Adipocyte (in vitro differentiated cells): Measurements from ENCODE around the gene NUF2.
A peak's percentile ranks its signal among the peaks of the same experiment; 100 is the strongest.
"Not testable (repeated sequence)": the region's sequence is repeated elsewhere in the genome, so short reads cannot be mapped to it uniquely, and the experiment has no call there.

Experiments used
- DNase-seq: peaks from one replicate; pipeline ENCODE4 v3.0.0-alpha.2; 2015; ENCODE audit warnings: low read depth
- H3K27me3 ChIP-seq: replicated peaks from 2 replicates; pipeline ENCODE4 v1.7.0; 2013; ENCODE audit warnings: mild to moderate bottlenecking, low read length, moderate library complexity; ENCODE audit not compliant: control insufficient read depth, insufficient read depth
- H3K36me3 ChIP-seq: 2 replicates; pipeline ENCODE4 v1.7.0; 2013; ENCODE audit warnings: low read length, mild to moderate bottlenecking, moderate library complexity; ENCODE audit not compliant: control insufficient read depth, insufficient read depth, severe bottlenecking
- H3K4me1 ChIP-seq: 2 replicates; pipeline ENCODE4 v1.7.0; 2013; ENCODE audit warnings: mild to moderate bottlenecking, low read length, moderate library complexity; ENCODE audit not compliant: control insufficient read depth, insufficient read depth
- H3K4me3 ChIP-seq: 2 replicates; pipeline ENCODE4 v1.7.0; 2013; ENCODE audit warnings: mild to moderate bottlenecking, low read length, moderate library complexity
- H3K9ac ChIP-seq: 2 replicates; pipeline ENCODE4 v1.7.0; 2013; ENCODE audit warnings: mild to moderate bottlenecking, low read length, moderate library complexity
- H3K9me3 ChIP-seq: 2 replicates; pipeline ENCODE4 v1.7.0; 2013; ENCODE audit warnings: mild to moderate bottlenecking, low read length, moderate library complexity; ENCODE audit not compliant: control insufficient read depth

The NUF2 gene

DNA sequence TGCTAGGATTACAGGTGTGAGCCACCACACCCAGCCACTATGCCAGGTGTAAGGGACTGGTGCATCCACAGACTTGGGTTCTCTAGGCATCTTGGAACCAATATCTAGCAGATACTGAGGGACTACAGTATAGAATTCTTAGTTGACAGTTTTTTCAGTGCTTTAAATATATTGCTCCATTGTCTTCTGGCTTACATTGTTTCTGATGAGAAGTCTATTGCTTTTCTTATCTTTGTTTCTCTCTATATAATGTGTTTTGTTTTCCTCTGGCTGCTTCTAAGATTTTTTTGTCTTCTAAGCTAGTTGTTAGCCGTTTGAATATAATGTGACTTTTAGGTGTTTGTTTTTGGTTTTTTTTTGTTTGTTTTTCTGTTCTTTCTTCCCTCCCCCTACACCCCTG, 13.5 kb downstream of the NUF2 start:
- H3K36me3 ChIP-seq, result no peaks in the 10 kb centered on the region

DNA sequence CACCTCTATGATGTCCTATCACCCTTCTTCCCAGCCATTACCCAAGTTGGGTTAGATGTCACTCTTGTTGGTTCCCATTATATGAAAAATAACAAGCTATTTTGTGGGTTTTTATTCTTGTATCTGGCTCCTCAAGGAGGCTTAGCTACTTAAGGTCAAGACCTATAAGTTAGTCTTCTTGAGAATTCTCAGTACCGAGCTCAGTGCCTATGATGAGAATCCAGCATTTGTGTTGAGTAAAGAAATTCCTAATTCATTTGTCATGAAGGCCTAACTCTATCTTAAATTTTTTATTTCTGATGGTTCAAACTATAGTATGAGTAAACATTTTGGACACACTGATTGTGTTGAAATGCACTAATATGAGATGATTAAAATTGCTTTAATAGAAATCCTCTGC, 15.9 kb downstream of the NUF2 start:
- H3K4me1 ChIP-seq, result no peaks in the 10 kb centered on the region
- DNase-seq, result peak; percentile 36
- no peak overlapping the region for H3K9ac ChIP-seq
- H3K36me3 ChIP-seq, result no peaks in the 10 kb centered on the region
- H3K27me3 ChIP-seq, result no peaks in the 10 kb centered on the region
- H3K9me3 ChIP-seq, result no peaks in the 10 kb centered on the region
- no peak overlapping the region for H3K4me3 ChIP-seq

More for the DNA sequence above, 13.5 kb downstream of the NUF2 start:
- Histone ChIP-seq H3K9ac (no peak overlapping the region), H3K4me3 (no peak overlapping the region), H3K9me3 (peaks cover 3% of the 10 kb centered on the region), H3K4me1 (no peaks in the 10 kb centered on the region), H3K27me3 (no peaks in the 10 kb centered on the region)
- DNase-seq, result no peak

- Histone ChIP-seq H3K27me3 (no peaks in the 10 kb centered on the region), H3K4me3 (no peak overlapping the region), H3K9ac (no peak overlapping the region), H3K4me1 (no peaks in the 10 kb centered on the region), H3K9me3 (no peaks in the 10 kb centered on the region), H3K36me3 (no peaks in the 10 kb centered on the region)
- no peak for DNase-seq
These were observed 24.6 kb downstream of the NUF2 start for GRCh38 chr1:163346326-163346870.

DNA sequence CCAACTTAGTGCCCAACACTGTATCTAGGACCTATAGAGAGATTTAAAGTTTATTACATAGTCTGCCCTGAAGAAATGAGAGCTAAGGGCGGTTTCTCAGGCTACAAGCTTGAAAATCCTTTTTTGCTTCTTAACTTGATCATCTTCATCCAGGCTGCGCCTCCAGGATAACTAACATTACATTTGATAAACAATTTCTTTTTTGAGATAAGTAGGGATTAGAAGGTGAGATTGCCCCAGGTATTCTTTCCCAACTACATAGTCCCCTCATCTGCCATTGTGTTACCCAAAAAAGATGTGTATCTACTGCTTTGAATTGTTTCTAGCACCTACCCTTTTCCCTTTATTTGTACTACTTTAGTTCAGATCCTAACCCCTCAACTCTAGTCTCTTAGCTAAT, 25.4 kb downstream of the NUF2 start:
- Histone ChIP-seq H3K9ac (no peak overlapping the region), H3K4me1 (no peaks in the 10 kb centered on the region), H3K4me3 (no peak overlapping the region), H3K36me3 (no peaks in the 10 kb centered on the region), H3K27me3 (no peaks in the 10 kb centered on the region), H3K9me3 (no peaks in the 10 kb centered on the region)
- DNase-seq, result no peak

DNA sequence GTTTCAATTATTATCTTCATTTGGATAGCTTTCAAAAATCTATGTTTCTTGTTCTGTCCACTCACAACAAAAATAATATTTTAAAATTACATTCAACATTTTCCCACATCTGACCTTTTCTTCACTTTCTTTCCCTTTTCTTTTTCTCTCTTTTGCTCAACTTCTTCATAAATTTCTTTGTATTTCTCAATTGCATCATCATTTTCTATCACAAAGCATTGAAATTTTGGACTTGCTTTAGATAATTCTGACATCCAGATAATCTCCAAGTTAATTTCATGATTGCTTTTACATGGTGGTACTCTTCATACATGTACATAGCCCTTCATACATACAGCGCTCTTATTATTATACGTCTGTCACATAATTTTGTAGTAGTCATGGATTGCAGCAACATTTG, 30.2 kb downstream of the NUF2 start:
- no peak overlapping the region for H3K4me3 ChIP-seq
- H3K27me3 ChIP-seq, result no peaks in the 10 kb centered on the region
- no peaks in the 10 kb centered on the region for H3K36me3 ChIP-seq
- H3K9me3 ChIP-seq, result no peaks in the 10 kb centered on the region
- no peak overlapping the region for H3K9ac ChIP-seq
- DNase-seq, result no peak
- no peaks in the 10 kb centered on the region for H3K4me1 ChIP-seq

GRCh38 chr1:163357378-163357777, 35.6 kb downstream of the NUF2 start:
- peaks cover 3% of the 10 kb centered on the region for H3K27me3 ChIP-seq
- H3K9ac ChIP-seq, result no peak overlapping the region
- peak; percentile 32 for DNase-seq
- no peak overlapping the region for H3K4me3 ChIP-seq
- H3K9me3 ChIP-seq, result no peaks in the 10 kb centered on the region
- no peaks in the 10 kb centered on the region for H3K4me1 ChIP-seq
- H3K36me3 ChIP-seq, result no peaks in the 10 kb centered on the region

DNA sequence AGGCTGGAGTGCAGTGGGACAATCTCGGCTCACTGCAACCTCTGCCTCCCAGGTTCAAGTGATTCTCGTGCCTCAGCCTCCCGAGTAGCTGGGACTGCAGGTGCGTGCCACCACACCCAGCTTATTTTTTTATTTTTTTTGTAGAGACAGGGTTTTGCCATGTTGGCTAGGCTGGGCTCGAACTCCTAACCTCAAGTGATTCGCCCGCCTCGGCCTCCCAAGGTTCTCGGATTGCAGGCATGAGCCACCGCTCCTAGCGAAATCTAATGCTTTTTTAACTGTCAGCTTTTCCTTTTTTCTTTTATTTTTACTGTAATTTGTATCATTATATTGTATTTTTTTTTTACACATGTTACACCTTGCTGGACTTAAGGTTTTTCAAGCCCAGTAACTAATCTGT, 36.4 kb downstream of the NUF2 start:
- DNase-seq, H3K27me3 ChIP-seq, H3K9me3 ChIP-seq, H3K9ac ChIP-seq, H3K4me1 ChIP-seq, H3K36me3 ChIP-seq, H3K4me3 ChIP-seq: not testable (repeated sequence)

- DNase-seq, result peak; percentile 35
- Histone ChIP-seq H3K9ac (no peak overlapping the region), H3K4me1 (no peaks in the 10 kb centered on the region), H3K27me3 (peaks cover 3% of the 10 kb centered on the region), H3K36me3 (no peaks in the 10 kb centered on the region), H3K4me3 (no peak overlapping the region), H3K9me3 (no peaks in the 10 kb centered on the region)
These were observed 39.6 kb downstream of the NUF2 start for GRCh38 chr1:163361123-163361934.

GRCh38 chr1:163365186-163365585, 43.4 kb downstream of the NUF2 start:
- H3K4me1 ChIP-seq, result no peaks in the 10 kb centered on the region
- no peak overlapping the region for H3K4me3 ChIP-seq
- DNase-seq, result no peak
- no peaks in the 10 kb centered on the region for H3K9me3 ChIP-seq
- H3K9ac ChIP-seq, result no peak overlapping the region
- peaks cover 8% of the 10 kb centered on the region for H3K27me3 ChIP-seq
- H3K36me3 ChIP-seq, result no peaks in the 10 kb centered on the region

DNA sequence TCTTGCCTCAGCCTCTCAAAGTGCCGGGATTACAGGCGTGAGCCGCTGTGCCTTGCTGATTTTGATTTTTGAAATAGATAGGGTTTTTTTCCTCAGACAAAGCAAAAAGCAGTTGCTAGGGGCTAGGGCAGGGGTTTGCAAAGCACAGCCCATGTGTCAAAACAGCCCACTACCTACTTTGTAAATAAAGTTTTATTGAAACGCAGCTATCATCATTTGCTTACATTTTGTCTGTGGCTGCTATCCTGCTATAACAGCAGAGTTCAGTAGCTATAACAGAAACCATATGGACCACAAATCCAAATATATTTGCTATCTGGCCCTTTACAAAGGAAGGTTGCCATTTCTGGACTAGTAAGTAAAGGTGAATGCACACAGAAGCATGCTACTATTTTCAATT, 44.8 kb downstream of the NUF2 start:
- no peak overlapping the region for H3K9ac ChIP-seq
- no peaks in the 10 kb centered on the region for H3K4me1 ChIP-seq
- DNase-seq, result no peak
- H3K4me3 ChIP-seq, result no peak overlapping the region
- H3K27me3 ChIP-seq, result peaks cover 6% of the 10 kb centered on the region
- H3K36me3 ChIP-seq, result no peaks in the 10 kb centered on the region
- H3K9me3 ChIP-seq, result no peaks in the 10 kb centered on the region

- no peak overlapping the region for H3K4me3 ChIP-seq
- H3K9ac ChIP-seq, result no peak overlapping the region
- no peaks in the 10 kb centered on the region for H3K4me1 ChIP-seq
- DNase-seq, result no peak
- H3K9me3 ChIP-seq, result no peaks in the 10 kb centered on the region
- peaks cover 11% of the 10 kb centered on the region for H3K27me3 ChIP-seq
- no peaks in the 10 kb centered on the region for H3K36me3 ChIP-seq
These were observed 46.0 kb downstream of the NUF2 start for GRCh38 chr1:163367721-163368120.

DNA sequence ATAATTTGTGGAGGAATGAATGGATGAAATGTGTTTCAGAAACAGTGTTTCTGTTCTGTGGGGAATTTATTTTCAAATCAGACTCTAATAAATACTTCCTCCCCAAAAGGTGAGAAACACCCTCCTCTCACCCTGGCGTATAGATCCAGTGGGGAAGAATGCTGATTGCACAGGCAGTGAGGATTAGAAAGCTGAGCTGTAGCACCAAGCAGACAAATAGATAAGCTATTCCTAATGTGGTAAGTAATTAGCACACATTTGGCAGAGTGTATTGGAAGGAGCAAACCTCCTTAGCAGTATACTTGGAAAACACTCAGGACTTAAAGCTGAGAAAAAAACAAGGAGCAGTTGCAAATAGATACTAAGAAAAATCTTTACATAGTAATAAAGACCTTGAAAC, 50.8 kb downstream of the NUF2 start:
- Histone ChIP-seq H3K9ac (no peak overlapping the region), H3K4me1 (no peaks in the 10 kb centered on the region), H3K4me3 (no peak overlapping the region), H3K9me3 (no peaks in the 10 kb centered on the region), H3K27me3 (peaks cover 11% of the 10 kb centered on the region), H3K36me3 (no peaks in the 10 kb centered on the region)
- DNase-seq, result no peak
